PC-3 (cell line): ENCODE measurements around the gene CSRP2.

Source experiments
- EZH2 ChIP-seq: fragments of 300-600 bp; sonication (generic); IDR thresholded peaks from one replicate; pipeline ENCODE4 v1.6.1; 2017; ENCODE audit warnings: antibody characterized with exemption, mild to moderate bottlenecking, low read length; ENCODE audit not compliant: unreplicated experiment
- EZH2phosphoT487 ChIP-seq: fragments of 300-600 bp; sonication (generic); IDR thresholded peaks from 2 replicates; pipeline ENCODE4 v1.6.1; 2018; ENCODE audit warnings: mild to moderate bottlenecking, antibody characterized with exemption, low read length, borderline replicate concordance
- TF ChIP-seq, protein P1 (sequence below): fragments of 300-600 bp; sonication (generic); conservative IDR thresholded peaks from 2 replicates; pipeline ENCODE4 v1.5.1; 2017; ENCODE audit warnings: antibody characterized with exemption, low read depth, mild to moderate bottlenecking, low read length

DNA sequence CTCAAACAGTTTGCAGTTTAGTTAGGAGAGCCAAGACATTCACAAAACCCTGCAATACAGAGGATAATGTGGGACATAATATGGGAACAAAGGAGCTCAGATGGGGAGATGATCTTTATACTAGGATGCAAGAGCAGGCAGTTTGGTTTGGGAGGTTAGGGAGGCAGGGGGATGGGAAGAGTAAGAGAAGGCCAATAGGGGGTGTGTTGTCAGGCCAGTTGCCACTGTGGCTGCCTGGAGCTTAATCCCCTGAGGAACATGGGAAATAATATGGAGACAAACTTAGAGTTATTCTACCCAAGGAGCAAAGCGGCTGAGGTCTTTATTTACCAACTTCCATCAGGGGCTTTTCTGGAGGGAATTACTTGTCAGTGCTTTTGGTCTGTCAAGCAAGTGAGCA is 10.0 kb upstream of the CSRP2 start:
- TF ChIP-seq, protein P1, sequence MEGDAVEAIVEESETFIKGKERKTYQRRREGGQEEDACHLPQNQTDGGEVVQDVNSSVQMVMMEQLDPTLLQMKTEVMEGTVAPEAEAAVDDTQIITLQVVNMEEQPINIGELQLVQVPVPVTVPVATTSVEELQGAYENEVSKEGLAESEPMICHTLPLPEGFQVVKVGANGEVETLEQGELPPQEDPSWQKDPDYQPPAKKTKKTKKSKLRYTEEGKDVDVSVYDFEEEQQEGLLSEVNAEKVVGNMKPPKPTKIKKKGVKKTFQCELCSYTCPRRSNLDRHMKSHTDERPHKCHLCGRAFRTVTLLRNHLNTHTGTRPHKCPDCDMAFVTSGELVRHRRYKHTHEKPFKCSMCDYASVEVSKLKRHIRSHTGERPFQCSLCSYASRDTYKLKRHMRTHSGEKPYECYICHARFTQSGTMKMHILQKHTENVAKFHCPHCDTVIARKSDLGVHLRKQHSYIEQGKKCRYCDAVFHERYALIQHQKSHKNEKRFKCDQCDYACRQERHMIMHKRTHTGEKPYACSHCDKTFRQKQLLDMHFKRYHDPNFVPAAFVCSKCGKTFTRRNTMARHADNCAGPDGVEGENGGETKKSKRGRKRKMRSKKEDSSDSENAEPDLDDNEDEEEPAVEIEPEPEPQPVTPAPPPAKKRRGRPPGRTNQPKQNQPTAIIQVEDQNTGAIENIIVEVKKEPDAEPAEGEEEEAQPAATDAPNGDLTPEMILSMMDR: no peak
- TF ChIP-seq EZH2: no peak
- TF ChIP-seq EZH2phosphoT487: no peak
